Activated T-helper 1 cell treated with anti-CD3 and anti-CD28 coated beads, Interleukin-2, amount 50 U/mL, for 16 hours (primary cell): ENCODE results near the gene INPPL1.

Experiments
- DNase-seq, 2 donors: peaks; one replicate each; pipeline ENCODE4 v3.0.0-alpha.2; 2020; ENCODE audit warnings: low read depth in 1 of 2, low spot score in 1 of 2

The INPPL1 gene

DNA sequence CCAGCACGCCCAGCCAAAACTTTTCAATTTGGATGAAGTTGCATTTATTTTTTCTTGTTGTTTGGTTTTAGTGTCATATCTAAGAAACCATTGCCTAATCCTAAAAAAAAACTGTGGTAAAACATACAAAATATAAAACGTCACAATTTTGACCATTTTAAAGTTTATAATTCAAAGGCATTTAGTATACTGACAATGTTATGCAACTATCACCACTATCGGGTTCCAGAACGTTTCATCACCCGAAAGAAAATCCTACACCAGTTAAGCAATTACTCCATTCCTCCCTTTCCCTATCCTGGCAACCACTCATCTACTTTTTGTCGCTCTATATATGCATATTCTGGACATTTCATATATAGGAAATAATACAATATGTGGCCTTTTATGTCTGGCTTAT lies 49.9 kb downstream of the INPPL1 start:
- DNase-seq = no peak

DNA sequence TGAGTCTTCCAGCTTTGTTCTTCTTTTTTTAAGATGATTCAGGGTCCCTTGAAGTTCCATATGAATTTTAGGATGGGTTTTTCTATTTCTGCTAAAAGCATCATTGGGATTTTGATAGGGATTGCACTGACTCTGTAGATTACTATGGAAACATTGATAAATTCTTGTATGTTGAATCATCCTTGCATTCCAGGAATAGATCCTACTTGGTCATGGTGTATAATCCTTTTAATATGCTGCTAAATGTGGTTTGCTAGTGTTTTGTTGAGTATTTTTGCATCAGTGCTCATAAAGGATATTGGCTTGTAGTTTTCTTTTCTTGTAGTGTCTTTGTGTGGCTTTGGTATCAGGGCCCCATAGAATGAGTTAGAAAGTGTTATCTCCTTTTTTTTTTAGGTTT lies 54.3 kb downstream of the INPPL1 start:
- no peak for DNase-seq

DNA sequence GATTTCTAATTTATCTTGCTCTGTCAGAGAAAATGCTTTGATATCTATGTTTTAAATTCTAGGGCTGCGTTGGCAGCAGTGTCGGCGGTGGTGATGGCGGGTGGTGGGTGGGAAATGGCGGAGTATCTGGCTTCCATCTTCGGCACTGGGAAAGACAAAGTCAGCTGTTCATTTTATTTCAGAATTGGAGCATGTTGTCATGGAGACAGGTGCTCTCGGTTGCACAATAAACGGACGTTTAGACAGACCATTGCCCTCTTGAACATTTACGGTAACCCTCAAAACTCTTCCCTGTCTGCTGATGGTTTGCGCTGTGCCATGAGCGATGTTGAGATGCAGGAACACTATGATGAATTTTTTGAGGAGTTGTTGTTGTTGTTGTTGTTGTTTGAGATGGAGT lies 55.5 kb downstream of the INPPL1 start:
- no peak for DNase-seq

DNA sequence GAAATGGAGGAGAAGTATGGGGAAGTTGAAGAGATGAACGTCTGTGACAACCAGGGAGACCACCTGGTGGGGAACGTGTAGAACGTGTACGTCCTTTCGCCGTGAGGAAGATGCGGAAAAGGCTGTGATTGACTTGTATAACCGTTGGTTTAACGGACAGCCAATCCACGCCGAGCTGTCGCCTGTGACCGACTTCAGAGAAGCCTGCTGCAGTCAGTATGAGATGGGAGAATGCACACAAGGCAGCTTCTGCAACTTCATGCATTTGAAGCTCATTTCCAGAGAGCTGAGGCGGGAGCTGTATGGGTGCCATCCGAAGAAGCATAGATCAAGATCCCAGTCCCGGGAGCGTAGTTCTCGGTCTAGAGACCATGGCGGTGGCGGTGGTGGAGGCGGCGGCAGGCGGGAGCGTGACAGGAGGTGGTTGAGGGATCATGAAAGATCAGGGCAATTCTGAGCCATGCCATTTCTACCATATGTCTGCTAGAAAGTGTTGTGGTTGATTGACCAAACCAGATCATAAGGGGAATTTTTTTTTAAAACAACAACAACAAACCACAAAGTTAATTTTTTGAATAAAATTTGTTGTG lies 56.3 kb downstream of the INPPL1 start:
- DNase-seq = no peak

DNA sequence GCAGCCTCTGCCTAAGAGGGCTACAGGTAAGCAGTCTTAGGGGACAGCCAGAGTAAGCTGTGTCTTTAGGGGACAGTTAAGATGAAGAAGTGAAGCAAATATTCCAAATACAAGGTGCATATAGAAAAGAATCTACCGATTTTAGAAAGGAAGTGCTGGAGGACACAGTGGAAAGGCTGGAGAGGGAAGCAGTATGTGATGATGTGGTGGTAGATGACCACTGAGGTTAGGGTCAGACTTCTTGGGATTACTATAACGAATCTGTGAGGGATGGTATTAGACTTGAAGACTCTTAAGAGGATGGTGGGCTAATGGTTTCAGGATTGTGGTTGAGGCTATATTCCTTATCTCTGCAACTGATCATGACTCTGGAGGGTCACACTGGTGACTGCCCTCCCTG lies 59.4 kb downstream of the INPPL1 start:
- DNase-seq = no peak

DNA sequence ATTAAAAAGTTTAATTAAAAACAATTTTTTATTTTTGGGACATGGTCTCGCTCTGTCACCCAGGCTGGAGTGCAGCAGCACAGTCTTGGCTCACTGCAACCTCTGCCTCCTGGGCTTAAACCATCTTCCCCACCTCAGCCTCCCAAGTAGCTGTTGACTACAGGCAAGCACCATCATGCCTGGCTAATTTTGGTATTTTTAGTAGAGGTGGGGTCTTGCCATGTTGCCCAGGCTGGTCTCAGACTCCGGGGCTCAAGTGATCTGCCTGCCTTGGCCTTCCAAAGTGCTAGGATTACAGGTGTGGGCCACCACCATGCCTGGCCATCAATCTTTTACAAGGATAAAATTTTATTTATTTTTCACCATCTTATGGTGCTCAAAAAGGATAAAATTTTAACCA lies 62.7 kb downstream of the INPPL1 start:
- DNase-seq = no peak
